ENCODE measurements around the gene ZNRF3.
A peak's percentile ranks its signal among the peaks of the same experiment; 100 is the strongest.

ZNRF3 gene

GRCh38 chr22:28953403-28953802, 70.0 kb downstream of the ZNRF3 start:
- no peak for DNase-seq (ENCODE audit: low read depth)

GRCh38 chr22:28953976-28954880, 70.9 kb downstream of the ZNRF3 start:
- no peak for DNase-seq (ENCODE audit: low read depth)

GRCh38 chr22:28955817-28956216, 72.4 kb downstream of the ZNRF3 start:
- DNase-seq (ENCODE audit: low read depth) = peak; percentile 53

- DNase-seq (ENCODE audit: low read depth) = no peak
Measured at GRCh38 chr22:28956506-28956905, 73.1 kb downstream of the ZNRF3 start.

GRCh38 chr22:28958611-28959010, 75.2 kb downstream of the ZNRF3 start:
- DNase-seq (ENCODE audit: low read depth) = no peak

GRCh38 chr22:28962042-28962554, 78.7 kb downstream of the ZNRF3 start:
- no peak for DNase-seq (ENCODE audit: low read depth)

GRCh38 chr22:28963362-28963761, 80.0 kb downstream of the ZNRF3 start:
- no peak for DNase-seq (ENCODE audit: low read depth)

GRCh38 chr22:28967163-28967665, 83.8 kb downstream of the ZNRF3 start:
- DNase-seq (ENCODE audit: low read depth) = no peak

- no peak for DNase-seq (ENCODE audit: low read depth)
Measured at GRCh38 chr22:28967969-28968368, 84.6 kb downstream of the ZNRF3 start.

GRCh38 chr22:28969401-28970168, 86.2 kb downstream of the ZNRF3 start:
- DNase-seq (ENCODE audit: low read depth) = no peak

GRCh38 chr22:28973352-28973751, 90.0 kb downstream of the ZNRF3 start:
- no peak for DNase-seq (ENCODE audit: low read depth)

GRCh38 chr22:28977060-28977459, 93.7 kb downstream of the ZNRF3 start:
- DNase-seq (ENCODE audit: low read depth) = no peak

- DNase-seq (ENCODE audit: low read depth) = no peak
Measured at GRCh38 chr22:28977481-28977971, 94.2 kb downstream of the ZNRF3 start.

GRCh38 chr22:28978158-28978557, 94.8 kb downstream of the ZNRF3 start:
- DNase-seq (ENCODE audit: low read depth) = no peak

GRCh38 chr22:28978863-28979796, 95.8 kb downstream of the ZNRF3 start:
- no peak for DNase-seq (ENCODE audit: low read depth)

- no peak for DNase-seq (ENCODE audit: low read depth)
Measured at GRCh38 chr22:28980326-28980725, 97.0 kb downstream of the ZNRF3 start.

- DNase-seq (ENCODE audit: low read depth) = no peak
Measured at GRCh38 chr22:28981818-28982499, 98.6 kb downstream of the ZNRF3 start.

- no peak for DNase-seq (ENCODE audit: low read depth)
Measured at GRCh38 chr22:28983190-28983589, 99.8 kb downstream of the ZNRF3 start.

- no peak for DNase-seq (ENCODE audit: low read depth)
Measured at GRCh38 chr22:28983788-28984441, 100.5 kb downstream of the ZNRF3 start.

- DNase-seq (ENCODE audit: low read depth) = no peak
Measured at GRCh38 chr22:28984482-28985158, 101.2 kb downstream of the ZNRF3 start.

All from stimulated activated CD8-positive, alpha-beta memory T cell treated with anti-CD3 and anti-CD28 coated beads, Interleukin-12 subunit alpha, Interleukin-12 subunit beta, amount 100 ng/mL, for 4 hours (primary cell).